Measurements from ENCODE around the gene DBH. TPM values are rescaled to one million over a fixed set of nuclear protein-coding genes. Genes with fewer than 3 reads are reported as not detected.

DBH gene
- total RNA-seq, 1 experiment from 2014 or later = not detected

GRCh38 chr9:133700819-133701320, 64.7 kb downstream of the DBH start:
- RAD21 ChIA-PET (ENCODE audit: low non-redundant PET in 1 of 2, low total read pairs in 2 of 2, uncharacterized antibody in 2 of 2, unreplicated experiment in 2 of 2) = no interaction called here
- intact Hi-C loops (cut with micrococcal nuclease) = no loop called here
- no peaks in the 10 kb centered on the region for H3K9me3 ChIP-seq (ENCODE audit: control insufficient read depth in 1 of 2, insufficient read depth in 1 of 2, low read depth in 1 of 2, low read length in 2 of 2)
- H3K4me3 ChIP-seq (replicated peaks in 1 of 2; ENCODE audit: low read depth in 1 of 2, low read length in 2 of 2) = no peak overlapping the region
- no peaks in the 10 kb centered on the region for H3K36me3 ChIP-seq (ENCODE audit: control insufficient read depth in 1 of 2, insufficient read depth in 2 of 2, low read length in 2 of 2)
- H3K9me2 ChIP-seq (ENCODE audit: insufficient read depth) = no peaks in the 10 kb centered on the region
- H3K27ac ChIP-seq (ENCODE audit: low read depth, low read length) = no peak overlapping the region
- H3K4me2 ChIP-seq (ENCODE audit: low read length) = no peak overlapping the region
- CTCF ChIA-PET = interaction anchor here (0.8 kb wide), 1 partner anchor 111 kb away, joined by 3 read pairs; no protein-coding TSS in a partner anchor
- no peak overlapping the region for H2AFZ ChIP-seq (ENCODE audit: low read depth, low read length, poor library complexity, severe bottlenecking)
- BruUV-seq (replicated peaks) = no TSS peak
- no peaks in the 10 kb centered on the region for H4K20me1 ChIP-seq (ENCODE audit: insufficient read depth)
- 0 out of 2 replicates have a peak, but pooled peaks cover 10% of the 10 kb centered on the region for H3K27me3 ChIP-seq (ENCODE audit: insufficient read depth, low read length)
- TF ChIP-seq POLR2AphosphoS5 (IDR thresholded peaks at IDR 0.05; ENCODE audit: low read depth, low read length) (no peak), ZFX (IDR thresholded peaks at IDR 0.05) (no peak), MAX (IDR thresholded peaks at IDR 0.05) (no peak), ZBTB33 (IDR thresholded peaks at IDR 0.05; ENCODE audit: extremely low read depth, insufficient replicate concordance, low read length) (no peak)
- POLR2A ChIA-PET = no interaction called here
- H3K4me1 ChIP-seq (ENCODE audit: control insufficient read depth in 1 of 2, insufficient read depth in 2 of 2, low read length in 2 of 2) = no peaks in the 10 kb centered on the region
- ATAC-seq (no peak), DNase-seq (ENCODE audit: low read depth, low spot score) (no peak)
- no peak overlapping the region for H3K9ac ChIP-seq (ENCODE audit: low read length)
- H3K79me2 ChIP-seq (ENCODE audit: insufficient read depth, low read length) = no peaks in the 10 kb centered on the region

- H2AFZ ChIP-seq (ENCODE audit: low read depth, low read length, poor library complexity, severe bottlenecking) = no peak overlapping the region
- ChIA-PET CTCF (interaction anchor here (0.8 kb wide), 1 partner anchor 112 kb away, joined by 3 read pairs; no protein-coding TSS in a partner anchor), POLR2A (no interaction called here), RAD21 (ENCODE audit: low non-redundant PET in 1 of 2, low total read pairs in 2 of 2, uncharacterized antibody in 2 of 2, unreplicated experiment in 2 of 2) (no interaction called here)
- 0 out of 2 replicates have a peak, but pooled peaks cover 10% of the 10 kb centered on the region for H3K27me3 ChIP-seq (ENCODE audit: insufficient read depth, low read length)
- no peak for DNase-seq (ENCODE audit: low read depth, low spot score)
- intact Hi-C loops (cut with micrococcal nuclease) = no loop called here
- H3K4me2 ChIP-seq (ENCODE audit: low read length) = no peak overlapping the region
- H3K4me3 ChIP-seq (replicated peaks in 1 of 2; ENCODE audit: low read depth in 1 of 2, low read length in 2 of 2) = no peak overlapping the region
- H3K9me2 ChIP-seq (ENCODE audit: insufficient read depth) = no peaks in the 10 kb centered on the region
- H3K9me3 ChIP-seq (ENCODE audit: control insufficient read depth in 1 of 2, insufficient read depth in 1 of 2, low read depth in 1 of 2, low read length in 2 of 2) = no peaks in the 10 kb centered on the region
- H3K4me1 ChIP-seq (ENCODE audit: control insufficient read depth in 1 of 2, insufficient read depth in 2 of 2, low read length in 2 of 2) = no peaks in the 10 kb centered on the region
- no peak for ATAC-seq
- no peaks in the 10 kb centered on the region for H4K20me1 ChIP-seq (ENCODE audit: insufficient read depth)
- no peaks in the 10 kb centered on the region for H3K79me2 ChIP-seq (ENCODE audit: insufficient read depth, low read length)
- no peaks in the 10 kb centered on the region for H3K36me3 ChIP-seq (ENCODE audit: control insufficient read depth in 1 of 2, insufficient read depth in 2 of 2, low read length in 2 of 2)
- BruUV-seq (replicated peaks) = no TSS peak
- no peak overlapping the region for H3K27ac ChIP-seq (ENCODE audit: low read depth, low read length)
- H3K9ac ChIP-seq (ENCODE audit: low read length) = no peak overlapping the region
- TF ChIP-seq CEBPB (IDR thresholded peaks at IDR 0.05; ENCODE audit: low read depth) (no peak), REST (IDR thresholded peaks at IDR 0.05; ENCODE audit: low read depth) (no peak), POLR2A (IDR thresholded peaks at IDR 0.05; ENCODE audit: borderline replicate concordance, extremely low read depth, insufficient read depth, insufficient read length) (no peak), EGR1 (IDR thresholded peaks at IDR 0.05; ENCODE audit: low read depth) (no peak), SP1 (IDR thresholded peaks at IDR 0.05; ENCODE audit: low read depth) (no peak), EZH2 (IDR thresholded peaks at IDR 0.05) (no peak), ZNF274 (IDR thresholded peaks at IDR 0.05; ENCODE audit: low read depth, low read length) (no peak), RAD21 (IDR thresholded peaks at IDR 0.05; ENCODE audit: low read depth) (no peak)
Observed at GRCh38 chr9:133701321-133701980, 65.3 kb downstream of the DBH start.
